ENCODE results near the gene PSMB7. TPM values are rescaled to one million over a fixed set of nuclear protein-coding genes. Genes with fewer than 3 reads are reported as not detected.

PSMB7 gene
- total and polyA plus RNA-seq, 2 of the 4 experiments (the other 2 are of a cell fraction), result 340 to 430 TPM

- H3K4me1 ChIP-seq (ENCODE audit: control insufficient read depth, insufficient read depth, low read length), result peaks cover 20% of the 10 kb centered on the region
- H2BK5ac ChIP-seq (ENCODE audit: low read depth, low read length, poor library complexity, severe bottlenecking), result peak overlapping the region; percentile 93
- intact Hi-C loops (cut with micrococcal nuclease), result loop anchor here (2.0 kb wide), 2 partner anchors 83 to 215 kb away; no protein-coding TSS in a partner anchor
- no peaks in the 10 kb centered on the region for H3K9me3 ChIP-seq (ENCODE audit: control insufficient read depth, insufficient read depth, low read length)
- H2BK120ac ChIP-seq (ENCODE audit: low read depth, low read length), result no peak overlapping the region
- TF ChIP-seq MAZ (IDR thresholded peaks at IDR 0.05; ENCODE audit: borderline replicate concordance, low read depth, low read length), result no peak
- no peak for TF ChIP-seq RAD21 (IDR thresholded peaks at IDR 0.05; ENCODE audit: low read length)
- TF ChIP-seq, protein P1, sequence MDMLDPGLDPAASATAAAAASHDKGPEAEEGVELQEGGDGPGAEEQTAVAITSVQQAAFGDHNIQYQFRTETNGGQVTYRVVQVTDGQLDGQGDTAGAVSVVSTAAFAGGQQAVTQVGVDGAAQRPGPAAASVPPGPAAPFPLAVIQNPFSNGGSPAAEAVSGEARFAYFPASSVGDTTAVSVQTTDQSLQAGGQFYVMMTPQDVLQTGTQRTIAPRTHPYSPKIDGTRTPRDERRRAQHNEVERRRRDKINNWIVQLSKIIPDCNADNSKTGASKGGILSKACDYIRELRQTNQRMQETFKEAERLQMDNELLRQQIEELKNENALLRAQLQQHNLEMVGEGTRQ (IDR thresholded peaks at IDR 0.05; ENCODE audit: low read depth, low read length), result no peak
- no peak for TF ChIP-seq SMC3 (IDR thresholded peaks at IDR 0.05; ENCODE audit: low read depth, low read length)
- no peak for TF ChIP-seq FOS (IDR thresholded peaks at IDR 0.05; ENCODE audit: low read depth, low read length)
- TF ChIP-seq RFX5 (IDR thresholded peaks at IDR 0.05; ENCODE audit: low read depth, low read length), result no peak
- TF ChIP-seq CTCF (conservative IDR thresholded peaks at IDR 0.05; ENCODE audit: low read depth, low read length), result no peak
- no peak for TF ChIP-seq BHLHE40 (IDR thresholded peaks at IDR 0.05; ENCODE audit: low read depth, low read length)
- no peak for TF ChIP-seq RCOR1 (IDR thresholded peaks at IDR 0.05; ENCODE audit: insufficient replicate concordance, low read length)
- no peak for TF ChIP-seq MAFK (IDR thresholded peaks at IDR 0.05; ENCODE audit: low read depth, low read length)
- TF ChIP-seq CEBPB (IDR thresholded peaks at IDR 0.05; ENCODE audit: low read depth, low read length), result no peak
- TF ChIP-seq, protein P2, sequence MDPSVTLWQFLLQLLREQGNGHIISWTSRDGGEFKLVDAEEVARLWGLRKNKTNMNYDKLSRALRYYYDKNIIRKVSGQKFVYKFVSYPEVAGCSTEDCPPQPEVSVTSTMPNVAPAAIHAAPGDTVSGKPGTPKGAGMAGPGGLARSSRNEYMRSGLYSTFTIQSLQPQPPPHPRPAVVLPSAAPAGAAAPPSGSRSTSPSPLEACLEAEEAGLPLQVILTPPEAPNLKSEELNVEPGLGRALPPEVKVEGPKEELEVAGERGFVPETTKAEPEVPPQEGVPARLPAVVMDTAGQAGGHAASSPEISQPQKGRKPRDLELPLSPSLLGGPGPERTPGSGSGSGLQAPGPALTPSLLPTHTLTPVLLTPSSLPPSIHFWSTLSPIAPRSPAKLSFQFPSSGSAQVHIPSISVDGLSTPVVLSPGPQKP (IDR thresholded peaks at IDR 0.05; ENCODE audit: borderline replicate concordance, low read depth, low read length), result no peak
- H2AFZ ChIP-seq (replicated peaks; ENCODE audit: low read length, poor library complexity), result peak overlapping the region; percentile 52
- no peak for DNase-seq
- no peaks in the 10 kb centered on the region for H3K27me3 ChIP-seq (ENCODE audit: control insufficient read depth, insufficient read depth, low read length)
- H3K9me1 ChIP-seq (ENCODE audit: insufficient read depth, low read length), result 0 out of 2 replicates have a peak, but pooled peaks cover 4% of the 10 kb centered on the region
- H4K20me1 ChIP-seq (ENCODE audit: insufficient read depth, low read length), result peaks cover 16% of the 10 kb centered on the region
- H4K8ac ChIP-seq (ENCODE audit: low read depth in 2 of 2, low read length in 2 of 2), result no peak overlapping the region; a peak in 1 of 4 replicates
- H3K9ac ChIP-seq (ENCODE audit: low read depth, low read length), result no peak overlapping the region
- H3K18ac ChIP-seq (ENCODE audit: low read depth, low read length), result no peak overlapping the region
- no peak overlapping the region for H3K4me2 ChIP-seq (ENCODE audit: low read depth, low read length)
- dilution Hi-C loops (cut with HindIII; ENCODE audit: low sequenced_read_pairs, unreplicated experiment), result no loop called here
- peak overlapping the region; percentile 97 for H3K4ac ChIP-seq (ENCODE audit: low read depth, low read length)
- no peak overlapping the region for H2BK20ac ChIP-seq (ENCODE audit: low read depth, low read length)
- no TSS peak for BruUV-seq (replicated peaks)
- peak overlapping the region; percentile 91 for H3K27ac ChIP-seq (ENCODE audit: insufficient read depth, low read length)
- no peak overlapping the region for H3K14ac ChIP-seq (replicated peaks; ENCODE audit: low read depth, low read length)
- in situ Hi-C loops (cut with MboI; ENCODE audit: low sequenced_read_pairs), result no loop called here
- H2BK15ac ChIP-seq (ENCODE audit: low read depth, low read length), result no peak overlapping the region
- no peak overlapping the region for H3K4me3 ChIP-seq (ENCODE audit: insufficient read depth, low read depth, low read length)
- 89% methylated on average over 8 of the region's 21 CpGs; no CpG with 5 or more reads in 1 of the 2 experiments for WGBS, 2 experiments (ENCODE audit: extremely low coverage in 2 of 2, insufficient read length in 1 of 2)
- no peak overlapping the region for H3K23ac ChIP-seq (ENCODE audit: low read depth, low read length)
- no peak overlapping the region; the same call in 1 of the 2 replicates for H4K5ac ChIP-seq (ENCODE audit: low read depth, low read length)
- peaks cover 74% of the 10 kb centered on the region for H3K36me3 ChIP-seq (ENCODE audit: control insufficient read depth, insufficient read depth, low read length)
- ChIA-PET POLR2A (ENCODE audit: unreplicated experiment) (no interaction called here), CTCF (no interaction called here)
- H3K79me1 ChIP-seq (ENCODE audit: low read depth in 1 of 2, low read length in 2 of 2), result peaks cover 29 to 79% of the 10 kb centered on the region in 2 experiments
- H2AK5ac ChIP-seq (ENCODE audit: low read depth, low read length), result peak overlapping the region; percentile 88
- H3K56ac ChIP-seq (ENCODE audit: extremely low read depth, insufficient read depth, low read length), result no peak overlapping the region
- H2AK9ac ChIP-seq (replicated peaks; ENCODE audit: low read depth, low read length, poor library complexity), result no peak overlapping the region
- ATAC-seq (ENCODE audit: low read depth), result no peak
- no peak overlapping the region; the same call in 1 of the 2 replicates for H4K91ac ChIP-seq (ENCODE audit: insufficient read depth, low read depth, low read length)
These were observed 73.6 kb downstream of the PSMB7 start for GRCh38 chr9:124341455-124342170.
